Superior temporal gyrus (tissue), 1 donor: ENCODE measurements around the gene NARF.

Source experiments
- DNase-seq: peaks from one replicate; pipeline ENCODE4 v3.0.0-alpha.2; 2016; ENCODE audit errors: extremely low spot score

Gene NARF

GRCh38 chr17:82474223-82475010 is 15.9 kb downstream of the NARF start:
- no peak for DNase-seq

- no peak for DNase-seq
Observed at GRCh38 chr17:82475458-82475857, 16.9 kb downstream of the NARF start.

GRCh38 chr17:82477934-82478333 is 19.4 kb downstream of the NARF start:
- no peak for DNase-seq

- DNase-seq, result no peak
Observed at GRCh38 chr17:82479602-82480001, 21.1 kb downstream of the NARF start.

- no peak for DNase-seq
Observed at GRCh38 chr17:82480318-82480717, 21.8 kb downstream of the NARF start.

- DNase-seq, result no peak
Observed at GRCh38 chr17:82483204-82483660, 24.7 kb downstream of the NARF start.

GRCh38 chr17:82483836-82484235 is 25.3 kb downstream of the NARF start:
- no peak for DNase-seq

- no peak for DNase-seq
Observed at GRCh38 chr17:82486231-82487094, 27.9 kb downstream of the NARF start.

GRCh38 chr17:82487910-82488309 is 29.4 kb downstream of the NARF start:
- no peak for DNase-seq

- no peak for DNase-seq
Observed at GRCh38 chr17:82489117-82489516, 30.6 kb downstream of the NARF start.

GRCh38 chr17:82489851-82490511 is 31.4 kb downstream of the NARF start:
- no peak for DNase-seq

- no peak for DNase-seq
Observed at GRCh38 chr17:82490512-82491195, 32.1 kb downstream of the NARF start.

- no peak for DNase-seq
Observed at GRCh38 chr17:82491196-82491530, 32.6 kb downstream of the NARF start.

- no peak for DNase-seq
Observed at GRCh38 chr17:82491533-82491932, 33.0 kb downstream of the NARF start.

- no peak for DNase-seq
Observed at GRCh38 chr17:82492643-82493225, 34.2 kb downstream of the NARF start.

GRCh38 chr17:82493226-82493781 is 34.8 kb downstream of the NARF start:
- DNase-seq, result no peak

- DNase-seq, result peak; percentile 89
Observed at GRCh38 chr17:82494236-82495055, 35.9 kb downstream of the NARF start.

GRCh38 chr17:82495844-82496528 is 37.4 kb downstream of the NARF start:
- no peak for DNase-seq
